Activated CD4-positive, alpha-beta T cell treated with anti-CD3 and anti-CD28 coated beads, Interleukin-2, amount 50 U/mL, for 24 hours (primary cell): ENCODE results near the gene ZEB2.

ENCODE experiments used
- DNase-seq, 2 donors: peaks; one replicate each; pipeline ENCODE4 v3.0.0-alpha.2; 2020; ENCODE audit warnings: low read depth in 1 of 2, low spot score in 1 of 2

Gene ZEB2

GRCh38 chr2:144426981-144427479, 92.9 kb downstream of the ZEB2 start:
- DNase-seq, result no peak

GRCh38 chr2:144426355-144426754, 93.6 kb downstream of the ZEB2 start:
- DNase-seq, result no peak

- no peak for DNase-seq
These were observed 95.2 kb downstream of the ZEB2 start for GRCh38 chr2:144424559-144425240.

GRCh38 chr2:144421606-144422510, 98.1 kb downstream of the ZEB2 start:
- DNase-seq, result no peak

- DNase-seq, result no peak
These were observed 100.7 kb downstream of the ZEB2 start for GRCh38 chr2:144419218-144419617.

GRCh38 chr2:144415386-144415785, 104.5 kb downstream of the ZEB2 start:
- no peak for DNase-seq

GRCh38 chr2:144414324-144414845, 105.5 kb downstream of the ZEB2 start:
- no peak for DNase-seq

GRCh38 chr2:144412709-144413108, 107.2 kb downstream of the ZEB2 start:
- no peak for DNase-seq

GRCh38 chr2:144411473-144411872, 108.4 kb downstream of the ZEB2 start:
- no peak for DNase-seq

GRCh38 chr2:144409241-144409640, 110.7 kb downstream of the ZEB2 start:
- no peak for DNase-seq

- no peak for DNase-seq
These were observed 112.7 kb downstream of the ZEB2 start for GRCh38 chr2:144407262-144407661.

- DNase-seq, result no peak
These were observed 113.7 kb downstream of the ZEB2 start for GRCh38 chr2:144405982-144406788.

GRCh38 chr2:144405321-144405720, 114.6 kb downstream of the ZEB2 start:
- DNase-seq, result no peak

- no peak for DNase-seq
These were observed 115.2 kb downstream of the ZEB2 start for GRCh38 chr2:144404586-144405314.

GRCh38 chr2:144403933-144404332, 116.0 kb downstream of the ZEB2 start:
- DNase-seq, result no peak

- no peak for DNase-seq
These were observed 117.7 kb downstream of the ZEB2 start for GRCh38 chr2:144402251-144402650.

GRCh38 chr2:144401036-144401435, 118.9 kb downstream of the ZEB2 start:
- DNase-seq, result no peak

GRCh38 chr2:144396318-144396717, 123.6 kb downstream of the ZEB2 start:
- no peak for DNase-seq

- DNase-seq, result no peak
These were observed 129.4 kb downstream of the ZEB2 start for GRCh38 chr2:144390424-144391020.

GRCh38 chr2:144389930-144390311, 130.0 kb downstream of the ZEB2 start:
- no peak for DNase-seq
